H1 (cell line): ENCODE results near the gene SUSD6. TPM values are rescaled to one million over a fixed set of nuclear protein-coding genes. Genes with fewer than 3 reads are reported as not detected.

ENCODE experiments used
- CTCF ChIA-PET: fragments of 300-600 bp; sonication (Branson Sonifier 250); formaldehyde crosslinking; loops from one replicate; lab custom pipeline; 2021; ENCODE audit not compliant: partially characterized antibody; lab: Charles Lee
- POLR2A ChIA-PET: fragments of 300-600 bp; sonication (Branson Sonifier 250); formaldehyde crosslinking; loops from one replicate; lab custom pipeline; 2021; ENCODE audit warnings: inconsistent platforms; ENCODE audit not compliant: partially characterized antibody; lab: Charles Lee
- DNase-seq, 2 experiments: peaks; one replicate each; pipeline versions ENCODE4 v3.0.0 to v3.0.0-alpha.2; 2010 to 2022; ENCODE audit warnings: low spot score in 2 of 2, low read depth in 1 of 2, mixed read lengths in 1 of 2
- FAIRE-seq: peaks from 2 replicates; lab custom pipeline; 2011; peaks lifted over from hg19 to GRCh38; lab: Jason Lieb, UNC
- H2AFZ ChIP-seq: 2 replicates; pipeline ENCODE4 v1.8.1; 2012; ENCODE audit warnings: low read length, inconsistent platforms
- H2AK5ac ChIP-seq: 2 replicates; pipeline ENCODE4 v1.6.1; 2013; ENCODE audit warnings: low read depth, low read length
- H2BK120ac ChIP-seq: replicated peaks from 2 replicates; pipeline ENCODE3; 2013; ENCODE audit warnings: low read depth, low read length, inconsistent platforms
- H2BK12ac ChIP-seq: 2 replicates; pipeline ENCODE4 v1.6.1; 2013; ENCODE audit warnings: low read depth, low read length
- H2BK15ac ChIP-seq: 2 replicates; pipeline ENCODE4 v1.6.1; 2013; ENCODE audit warnings: low read length
- H2BK20ac ChIP-seq: 2 replicates; pipeline ENCODE4 v1.6.1; 2013; ENCODE audit warnings: low read length
- H2BK5ac ChIP-seq: 2 replicates; pipeline ENCODE4 v1.6.1; 2013; ENCODE audit warnings: low read depth, low read length
- H3K14ac ChIP-seq: 2 replicates; pipeline ENCODE4 v1.6.1; 2013; ENCODE audit warnings: inconsistent platforms; ENCODE audit not compliant: insufficient read length
- H3K18ac ChIP-seq: 2 replicates; pipeline ENCODE4 v1.6.1; 2013; ENCODE audit warnings: low read length; ENCODE audit errors: extremely low read depth
- H3K23ac ChIP-seq: 2 replicates; pipeline ENCODE4 v1.6.1; 2013; ENCODE audit warnings: inconsistent platforms; ENCODE audit not compliant: insufficient read length
- H3K23me2 ChIP-seq: 2 replicates; pipeline ENCODE4 v1.6.1; 2013; ENCODE audit warnings: low read depth, low read length
- H3K27ac ChIP-seq: 2 replicates; pipeline ENCODE4 v1.6.1; 2011; ENCODE audit warnings: low read depth, low read length, inconsistent platforms
- H3K27me3 ChIP-seq, 4 experiments: replicated peaks in 1 of 4; 1 replicate in 1 of 4; 2 replicates in 3 of 4; pipeline versions ENCODE4 v1.6.1 to v1.8.1; 2011 to 2013; ENCODE audit warnings: low read length in 3 of 4, mild to moderate bottlenecking in 3 of 4, inconsistent platforms in 2 of 4, mixed read lengths in 2 of 4, moderate library complexity in 1 of 4; ENCODE audit not compliant: control insufficient read depth in 3 of 4, insufficient read depth in 3 of 4; ENCODE audit errors: extremely low read depth in 1 of 4
- H3K36me3 ChIP-seq, 4 experiments: 2 replicates each; pipeline versions ENCODE4 v1.6.1 to v1.8.1; 2011 to 2013; ENCODE audit warnings: mild to moderate bottlenecking in 4 of 4, low read length in 3 of 4, moderate library complexity in 2 of 4, control low read depth in 1 of 4, inconsistent platforms in 1 of 4; ENCODE audit not compliant: insufficient read depth in 4 of 4, control insufficient read depth in 2 of 4
- H3K4ac ChIP-seq: replicated peaks from 2 replicates; pipeline ENCODE3; 2013; ENCODE audit warnings: low read length, low read depth, mixed read lengths, inconsistent platforms; ENCODE audit not compliant: insufficient read length
- H3K4me1 ChIP-seq, 4 experiments: replicated peaks in 1 of 4; 1 replicate in 1 of 4; 2 replicates in 3 of 4; pipeline versions ENCODE4 v1.6.1 to v1.8.1; 2011 to 2013; ENCODE audit warnings: low read length in 3 of 4, inconsistent platforms in 2 of 4, mixed read lengths in 1 of 4; ENCODE audit not compliant: insufficient read depth in 4 of 4, control insufficient read depth in 3 of 4
- H3K4me2 ChIP-seq, 2 experiments: 2 replicates each; pipeline versions ENCODE4 v1.6.1 to v1.8.1; 2011 to 2013; ENCODE audit warnings: low read depth in 2 of 2, low read length in 2 of 2, control low read depth in 1 of 2, inconsistent platforms in 1 of 2, mild to moderate bottlenecking in 1 of 2; ENCODE audit not compliant: insufficient read depth in 1 of 2
- H3K4me3 ChIP-seq, 4 experiments: fragments of 200-600, 300-600 bp in 1 of 4; sonication (generic), shearing (Covaris generic), sonication (Bioruptor Twin) in 1 of 4; 2 replicates each; pipeline versions ENCODE4 v1.5.1 to v1.8.1; 2011 to 2016; ENCODE audit warnings: low read length in 4 of 4, low read depth in 3 of 4, control low read depth in 2 of 4, inconsistent platforms in 2 of 4, mild to moderate bottlenecking in 2 of 4, mixed read lengths in 1 of 4, moderate library complexity in 1 of 4; ENCODE audit not compliant: insufficient read depth in 2 of 4; ENCODE audit errors: extremely low read depth in 1 of 4
- H3K56ac ChIP-seq: replicated peaks from 2 replicates; pipeline ENCODE3; 2013; ENCODE audit warnings: low read depth, mild to moderate bottlenecking, mixed read lengths, low read length, inconsistent platforms; ENCODE audit not compliant: insufficient read length
- H3K79me1 ChIP-seq: 2 replicates; pipeline ENCODE4 v1.6.1; 2013; ENCODE audit warnings: low read depth, low read length, control low read depth
- H3K79me2 ChIP-seq, 2 experiments: 2 replicates each; pipeline versions ENCODE4 v1.6.1 to v1.8.1; 2012 to 2013; ENCODE audit warnings: low read length in 2 of 2, mild to moderate bottlenecking in 2 of 2, inconsistent platforms in 1 of 2; ENCODE audit not compliant: insufficient read depth in 2 of 2, control insufficient read depth in 1 of 2
- H3K9ac ChIP-seq, 4 experiments: replicated peaks in 1 of 4; 1 replicate in 1 of 4; 2 replicates in 3 of 4; pipeline versions ENCODE4 v1.6.1 to v1.8.1; 2011 to 2013; ENCODE audit warnings: low read depth in 3 of 4, low read length in 3 of 4, control low read depth in 2 of 4, mild to moderate bottlenecking in 2 of 4, moderate library complexity in 2 of 4, inconsistent platforms in 1 of 4; ENCODE audit errors: extremely low read depth in 1 of 4
- H3K9me3 ChIP-seq, 2 experiments: 2 replicates each; pipeline versions ENCODE4 v1.6.1 to v1.8.1; 2012 to 2013; ENCODE audit warnings: mild to moderate bottlenecking in 2 of 2, moderate library complexity in 2 of 2, control low read depth in 1 of 2, inconsistent platforms in 1 of 2, low read depth in 1 of 2, low read length in 1 of 2, mixed read lengths in 1 of 2; ENCODE audit not compliant: insufficient read depth in 2 of 2
- H4K20me1 ChIP-seq, 2 experiments: replicated peaks in 1 of 2; 2 replicates each; pipeline versions ENCODE3 to v1.8.1; 2011 to 2013; ENCODE audit warnings: inconsistent platforms in 2 of 2, low read length in 2 of 2, mild to moderate bottlenecking in 1 of 2; ENCODE audit not compliant: insufficient read depth in 2 of 2, control insufficient read depth in 1 of 2
- H4K5ac ChIP-seq: 2 replicates; pipeline ENCODE4 v1.6.1; 2013; ENCODE audit warnings: low read length, low read depth, mixed read lengths, inconsistent platforms; ENCODE audit not compliant: insufficient read length
- H4K8ac ChIP-seq: 2 replicates; pipeline ENCODE4 v1.8.0; 2013; ENCODE audit warnings: mild to moderate bottlenecking, moderate library complexity, low read length, inconsistent platforms; ENCODE audit not compliant: insufficient read depth; ENCODE audit errors: extremely low read depth
- H4K91ac ChIP-seq: replicated peaks from 2 replicates; pipeline ENCODE3; 2013; ENCODE audit warnings: low read length, mixed read lengths, inconsistent platforms; ENCODE audit not compliant: insufficient read length
- SP1 ChIP-seq: IDR thresholded peaks from 2 replicates; pipeline ENCODE4 v1.6.1; 2011; ENCODE audit warnings: low read depth, low read length
- WGBS, 2 experiments: shearing (Covaris generic) in 1 of 2; methylation state at CpG; one replicate each; pipeline versions ENCODE4 v1.1.6 to v1.1.7; 2013 to 2015; ENCODE audit warnings: low lambda C conversion rate in 2 of 2, mixed read lengths in 2 of 2, inconsistent platforms in 1 of 2, low coverage in 1 of 2, missing lambda C conversion rate in 1 of 2; ENCODE audit not compliant: insufficient replicate concordance in 2 of 2, insufficient coverage in 1 of 2, insufficient read length in 1 of 2; ENCODE audit errors: extremely low coverage in 1 of 2, missing lambda C conversion rate in 1 of 2; 5-methylcytosine and 5-hydroxymethylcytosine counted together
- polyA plus RNA-seq, 7 experiments: library from polyadenylated mRNA; depleted of rRNA in 3 of 7; stranded (reverse) in 5 of 7; unstranded in 2 of 7; fragments of >200 nt in 5 of 7; fragments of 200-250 nt in 2 of 7; gene quantifications; 1 replicate in 5 of 7; 2 replicates in 1 of 7; 4 replicates in 1 of 7; pipeline versions ENCODE4 v1.2.1 to v1.2.3, GENCODE V29; 2011 to 2013; ENCODE audit warnings: missing spikeins in 2 of 7, mixed read lengths in 2 of 7
- total RNA-seq: library from RNA; stranded (reverse); fragmentation: NEBNext Ultra II Directional; extraction: Animal tissue kit (Norgen Biotek cat#: 25700); gene quantifications from 2 replicates; pipeline ENCODE4 v1.2.1, GENCODE V29; 2021

Gene SUSD6
- total and polyA plus RNA-seq, 2 of the 8 experiments (the other 6 are each of a cell fraction or from before 2014, with no cell fraction given), result 3.0 to 3.8 TPM

DNA sequence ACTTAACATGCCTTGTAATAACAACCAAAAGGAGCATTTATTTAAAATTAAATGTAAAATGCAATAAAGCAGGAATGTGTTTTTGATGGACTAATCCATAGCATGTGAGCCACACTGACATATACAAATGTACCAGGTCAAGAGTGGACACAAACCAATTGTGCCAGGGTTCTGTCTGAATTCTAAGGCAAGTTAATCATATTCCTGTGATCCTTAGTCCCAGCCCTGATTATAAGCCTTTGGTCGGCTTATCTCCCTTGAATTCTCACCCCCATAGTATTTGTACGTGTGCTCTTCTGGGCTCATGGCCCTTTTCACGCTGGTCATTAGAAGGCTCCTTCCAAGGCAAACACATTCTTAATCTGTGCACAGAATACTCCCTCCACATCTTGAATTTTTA lies 144.9 kb downstream of the SUSD6 start:
- H4K8ac ChIP-seq, result no peak overlapping the region
- H2BK20ac ChIP-seq, result no peak overlapping the region
- DNase-seq, result no peak
- no peak overlapping the region for H4K91ac ChIP-seq
- no peak overlapping the region for H3K56ac ChIP-seq
- H3K18ac ChIP-seq, result no peak overlapping the region
- no peaks in the 10 kb centered on the region for H3K79me2 ChIP-seq
- H3K27me3 ChIP-seq, result no peaks in the 10 kb centered on the region
- H3K9me3 ChIP-seq, result no peaks in the 10 kb centered on the region
- no peak overlapping the region for H2BK12ac ChIP-seq
- H3K4me1 ChIP-seq, result 0 out of 7 replicates have a peak, but pooled peaks cover 0 to 2% (median 0%) of the 10 kb centered on the region in 4 experiments
- WGBS, 2 experiments, result 93% methylated on average over 3 of the region's 3 CpGs; no CpG with 5 or more reads in 1 of the 2 experiments
- H3K9ac ChIP-seq, result no peak overlapping the region
- H2BK120ac ChIP-seq, result no peak overlapping the region
- no peak overlapping the region for H3K4ac ChIP-seq
- no peak for TF ChIP-seq SP1
- TF ChIP-seq, all 59 proteins: peak for 0
- CTCF ChIA-PET, result interaction anchor here (1.4 kb wide), 1 partner anchor 257 kb away, joined by 4 read pairs; no protein-coding TSS in a partner anchor
- FAIRE-seq, result no peak
- no peaks in the 10 kb centered on the region for H3K23me2 ChIP-seq
- no peak overlapping the region for H3K23ac ChIP-seq
- POLR2A ChIA-PET, result interaction anchor here (5.0 kb wide), 1 partner anchor 11 kb away, joined by 39 read pairs; the partner anchor contains the start of gene SRSF5
- no peaks in the 10 kb centered on the region for H4K20me1 ChIP-seq
- H2AFZ ChIP-seq, result no peak overlapping the region
- no peaks in the 10 kb centered on the region for H3K79me1 ChIP-seq
- no peaks in the 10 kb centered on the region for H3K36me3 ChIP-seq
- H2AK5ac ChIP-seq, result no peak overlapping the region
- H4K5ac ChIP-seq, result no peak overlapping the region
- H3K14ac ChIP-seq, result no peak overlapping the region
- H3K4me3 ChIP-seq, result no peak overlapping the region
- H3K27ac ChIP-seq, result no peak overlapping the region
- H2BK15ac ChIP-seq, result no peak overlapping the region
- no peak overlapping the region for H2BK5ac ChIP-seq
- no peak overlapping the region for H3K4me2 ChIP-seq
